ENCODE measurements around the gene TEX26. TPM values are rescaled to one million over a fixed set of nuclear protein-coding genes. Genes with fewer than 3 reads are reported as not detected.

The TEX26 gene
- not detected in 2 replicates for total RNA-seq (2022)
- percentile 2 among the genes with signal in this experiment for Bru-seq, nascent RNA
- percentile 3 among the genes with signal in this experiment for BruChase-seq, experiment 1, labeled RNA remaining after a 6-hour chase
- not detected for BruChase-seq, experiment 2, labeled RNA remaining after a 2-hour chase
- long read RNA-seq: 0 reads

GRCh38 chr13:30932481-30933353 lies at the start of gene TEX26:
TEX26 (plus strand) TSS chr13:30932656; CDS start chr13:30932716, 60 bp downstream.
- H3K27me3 Mint-ChIP-seq (ENCODE audit: unreplicated experiment): no peaks in the 10 kb centered on the region
- TF ChIP-seq, protein P1, sequence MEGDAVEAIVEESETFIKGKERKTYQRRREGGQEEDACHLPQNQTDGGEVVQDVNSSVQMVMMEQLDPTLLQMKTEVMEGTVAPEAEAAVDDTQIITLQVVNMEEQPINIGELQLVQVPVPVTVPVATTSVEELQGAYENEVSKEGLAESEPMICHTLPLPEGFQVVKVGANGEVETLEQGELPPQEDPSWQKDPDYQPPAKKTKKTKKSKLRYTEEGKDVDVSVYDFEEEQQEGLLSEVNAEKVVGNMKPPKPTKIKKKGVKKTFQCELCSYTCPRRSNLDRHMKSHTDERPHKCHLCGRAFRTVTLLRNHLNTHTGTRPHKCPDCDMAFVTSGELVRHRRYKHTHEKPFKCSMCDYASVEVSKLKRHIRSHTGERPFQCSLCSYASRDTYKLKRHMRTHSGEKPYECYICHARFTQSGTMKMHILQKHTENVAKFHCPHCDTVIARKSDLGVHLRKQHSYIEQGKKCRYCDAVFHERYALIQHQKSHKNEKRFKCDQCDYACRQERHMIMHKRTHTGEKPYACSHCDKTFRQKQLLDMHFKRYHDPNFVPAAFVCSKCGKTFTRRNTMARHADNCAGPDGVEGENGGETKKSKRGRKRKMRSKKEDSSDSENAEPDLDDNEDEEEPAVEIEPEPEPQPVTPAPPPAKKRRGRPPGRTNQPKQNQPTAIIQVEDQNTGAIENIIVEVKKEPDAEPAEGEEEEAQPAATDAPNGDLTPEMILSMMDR (IDR thresholded peaks at IDR 0.05; ENCODE audit: unreplicated experiment): no peak
- H3K9me3 Mint-ChIP-seq (ENCODE audit: low read depth, unreplicated experiment): no peaks in the 10 kb centered on the region
- H3K36me3 Mint-ChIP-seq (ENCODE audit: insufficient read depth, unreplicated experiment): no peaks in the 10 kb centered on the region
- intact Hi-C loops (cut with micrococcal nuclease; ENCODE audit: unreplicated experiment): no loop called here
- CTCF ChIA-PET: no interaction called here
- H3K27ac Mint-ChIP-seq (ENCODE audit: unreplicated experiment): no peak within 1 kb of the TSS
- peaks cover 14% of the 10 kb centered on the region for H3K4me1 Mint-ChIP-seq (ENCODE audit: low read depth, unreplicated experiment)
- DNase-seq: no peak
- no peak within 1 kb of the TSS for H3K4me3 Mint-ChIP-seq (ENCODE audit: low read depth, unreplicated experiment)
- BruUV-seq (replicated peaks): no TSS peak

DNA sequence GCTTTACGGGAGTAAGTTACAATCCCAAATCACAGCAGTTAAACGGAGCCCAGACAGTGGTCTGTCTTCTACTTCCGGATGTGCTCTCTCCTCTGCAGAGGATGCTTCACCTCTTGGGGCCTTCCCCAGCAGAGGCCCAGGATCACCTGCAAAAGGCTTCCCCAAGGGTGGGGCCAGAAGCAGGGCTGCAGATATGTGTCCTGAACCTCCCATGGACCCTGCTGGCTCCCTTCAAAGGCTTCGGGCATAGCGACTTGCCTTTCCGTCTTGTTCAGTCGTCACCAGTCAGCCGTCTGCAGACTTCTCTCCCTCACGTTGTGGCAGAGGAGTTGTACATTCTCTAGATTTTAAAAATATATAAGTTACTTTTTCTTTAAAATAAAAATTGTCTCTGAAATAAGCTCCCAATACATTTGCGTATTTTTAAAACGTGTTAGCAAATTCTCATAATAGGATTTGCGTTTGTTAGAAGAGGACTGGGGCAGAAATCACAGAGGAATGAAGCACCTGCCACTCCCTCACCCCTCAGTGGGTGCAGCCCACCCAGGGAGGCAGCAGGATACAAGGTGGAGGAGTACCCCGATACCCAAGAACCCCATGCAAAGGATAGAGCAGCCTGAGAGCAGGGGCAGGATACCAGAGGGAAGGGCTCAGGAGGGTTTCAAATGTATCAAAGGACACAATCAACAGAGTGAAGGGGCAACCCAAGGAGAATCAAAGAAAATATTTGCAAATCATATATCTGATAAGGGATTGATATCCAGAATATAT lies 49.3 kb upstream of the TEX26 start:
- no peak overlapping the region for H3K27ac Mint-ChIP-seq (ENCODE audit: unreplicated experiment)
- no TSS peak for BruUV-seq (replicated peaks)
- intact Hi-C loops (cut with micrococcal nuclease; ENCODE audit: unreplicated experiment): no loop called here
- TF ChIP-seq, protein P1 (IDR thresholded peaks at IDR 0.05; ENCODE audit: unreplicated experiment): no peak
- no peak overlapping the region for H3K4me3 Mint-ChIP-seq (ENCODE audit: low read depth, unreplicated experiment)
- DNase-seq: no peak
- peaks cover 7% of the 10 kb centered on the region for H3K4me1 Mint-ChIP-seq (ENCODE audit: low read depth, unreplicated experiment)
- CTCF ChIA-PET: no interaction called here
- H3K27me3 Mint-ChIP-seq (ENCODE audit: unreplicated experiment): no peaks in the 10 kb centered on the region
- H3K9me3 Mint-ChIP-seq (ENCODE audit: low read depth, unreplicated experiment): no peaks in the 10 kb centered on the region
- no peaks in the 10 kb centered on the region for H3K36me3 Mint-ChIP-seq (ENCODE audit: insufficient read depth, unreplicated experiment)

DNA sequence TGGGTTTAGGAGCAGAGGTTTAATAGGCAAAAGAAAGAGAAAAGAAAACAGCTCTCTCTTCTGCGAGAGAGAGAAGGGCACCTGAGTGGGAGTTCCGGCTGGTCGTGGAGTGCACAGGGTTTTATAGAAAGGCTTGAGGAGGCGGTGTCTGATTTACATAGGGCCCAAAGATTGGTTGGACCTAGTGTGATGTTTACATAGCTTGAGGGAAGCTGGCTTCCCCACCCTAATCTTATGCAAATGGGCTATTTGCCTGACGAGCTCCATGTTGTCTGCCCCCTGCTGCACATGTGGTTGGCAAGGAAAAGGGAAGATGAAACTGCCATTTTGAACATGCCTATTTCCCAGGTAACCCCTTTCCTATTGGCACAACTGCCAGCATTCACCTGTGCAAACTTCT lies 47.9 kb upstream of the TEX26 start:
- DNase-seq: no peak
- Mint-ChIP-seq H3K36me3 (ENCODE audit: insufficient read depth, unreplicated experiment) (no peaks in the 10 kb centered on the region), H3K27ac (ENCODE audit: unreplicated experiment) (no peak overlapping the region), H3K9me3 (ENCODE audit: low read depth, unreplicated experiment) (no peaks in the 10 kb centered on the region), H3K27me3 (ENCODE audit: unreplicated experiment) (no peaks in the 10 kb centered on the region), H3K4me3 (ENCODE audit: low read depth, unreplicated experiment) (no peak overlapping the region), H3K4me1 (ENCODE audit: low read depth, unreplicated experiment) (peaks cover 7% of the 10 kb centered on the region)
- no TSS peak for BruUV-seq (replicated peaks)
- intact Hi-C loops (cut with micrococcal nuclease; ENCODE audit: unreplicated experiment): no loop called here
- TF ChIP-seq, protein P1 (IDR thresholded peaks at IDR 0.05; ENCODE audit: unreplicated experiment): no peak
- CTCF ChIA-PET: interaction anchor here (0.6 kb wide), 1 partner anchor 211 kb away, joined by 3 read pairs; no protein-coding TSS in a partner anchor

DNA sequence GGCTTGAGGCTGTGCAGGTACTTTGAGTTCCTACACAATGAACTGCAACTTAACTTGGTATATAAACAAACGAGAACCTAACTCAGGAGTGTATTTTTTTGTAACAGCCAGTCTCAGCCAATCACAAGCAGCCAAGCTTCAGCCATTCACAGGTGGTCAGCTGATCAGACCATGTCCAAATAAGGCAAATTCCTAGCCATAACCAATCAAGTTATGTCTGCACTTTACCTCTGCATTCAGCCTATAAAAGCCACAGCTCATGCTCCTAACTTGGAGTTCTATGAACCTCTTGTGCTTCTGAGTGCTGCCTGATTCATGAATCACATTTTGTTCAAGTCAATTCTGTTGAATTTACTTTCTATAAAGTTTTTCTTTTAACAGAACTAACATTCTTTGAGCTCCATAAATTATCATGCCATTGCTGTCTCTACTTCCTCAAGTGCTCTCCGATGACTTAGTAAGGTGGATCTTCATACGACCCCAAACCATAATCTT lies 43.2 kb upstream of the TEX26 start:
- no peaks in the 10 kb centered on the region for H3K36me3 Mint-ChIP-seq (ENCODE audit: insufficient read depth, unreplicated experiment)
- intact Hi-C loops (cut with micrococcal nuclease; ENCODE audit: unreplicated experiment): no loop called here
- no peak overlapping the region for H3K27ac Mint-ChIP-seq (ENCODE audit: unreplicated experiment)
- BruUV-seq (replicated peaks): no TSS peak
- no peaks in the 10 kb centered on the region for H3K9me3 Mint-ChIP-seq (ENCODE audit: low read depth, unreplicated experiment)
- no peaks in the 10 kb centered on the region for H3K27me3 Mint-ChIP-seq (ENCODE audit: unreplicated experiment)
- TF ChIP-seq, protein P1 (IDR thresholded peaks at IDR 0.05; ENCODE audit: unreplicated experiment): no peak
- H3K4me3 Mint-ChIP-seq (ENCODE audit: low read depth, unreplicated experiment): no peak overlapping the region
- H3K4me1 Mint-ChIP-seq (ENCODE audit: low read depth, unreplicated experiment): no peaks in the 10 kb centered on the region
- CTCF ChIA-PET: no interaction called here
- no peak for DNase-seq
